ENCODE results near the gene DBP. TPM values are rescaled to one million over a fixed set of nuclear protein-coding genes. Genes with fewer than 3 reads are reported as not detected.

The DBP gene
- total RNA-seq, 1 donor from 2014 or later, result 4.3 TPM

DNA sequence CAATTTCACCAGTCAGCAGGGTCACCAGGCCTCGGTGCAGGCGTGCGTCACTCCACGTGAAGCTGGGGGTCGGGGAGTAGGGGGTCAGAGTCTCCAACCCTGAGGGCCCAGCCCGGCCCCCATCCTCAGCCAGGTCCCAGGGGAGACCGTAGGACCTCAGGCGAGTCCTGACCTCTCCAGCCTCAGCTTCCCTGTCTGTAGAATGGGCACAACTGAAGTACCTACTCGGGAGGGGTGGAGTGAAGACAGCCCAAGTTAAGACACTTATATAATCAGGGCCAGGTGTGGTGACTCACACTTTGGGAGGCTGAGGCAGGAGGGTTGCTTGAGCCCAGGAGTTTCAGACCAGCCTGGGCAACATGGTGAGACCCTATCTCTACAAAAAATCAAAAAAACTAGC lies 33.3 kb downstream of the DBP start:
- Mint-ChIP-seq H3K27me3 (ENCODE audit: unreplicated experiment) (peaks cover under 1% of the 10 kb centered on the region), H3K9me3 (ENCODE audit: unreplicated experiment) (no peaks in the 10 kb centered on the region), H3K4me1 (ENCODE audit: unreplicated experiment) (no peaks in the 10 kb centered on the region), H3K4me3 (ENCODE audit: unreplicated experiment) (no peak overlapping the region), H3K36me3 (ENCODE audit: low read depth, unreplicated experiment) (no peaks in the 10 kb centered on the region), H3K27ac (ENCODE audit: unreplicated experiment) (no peak overlapping the region)
- TF ChIP-seq, protein P1, sequence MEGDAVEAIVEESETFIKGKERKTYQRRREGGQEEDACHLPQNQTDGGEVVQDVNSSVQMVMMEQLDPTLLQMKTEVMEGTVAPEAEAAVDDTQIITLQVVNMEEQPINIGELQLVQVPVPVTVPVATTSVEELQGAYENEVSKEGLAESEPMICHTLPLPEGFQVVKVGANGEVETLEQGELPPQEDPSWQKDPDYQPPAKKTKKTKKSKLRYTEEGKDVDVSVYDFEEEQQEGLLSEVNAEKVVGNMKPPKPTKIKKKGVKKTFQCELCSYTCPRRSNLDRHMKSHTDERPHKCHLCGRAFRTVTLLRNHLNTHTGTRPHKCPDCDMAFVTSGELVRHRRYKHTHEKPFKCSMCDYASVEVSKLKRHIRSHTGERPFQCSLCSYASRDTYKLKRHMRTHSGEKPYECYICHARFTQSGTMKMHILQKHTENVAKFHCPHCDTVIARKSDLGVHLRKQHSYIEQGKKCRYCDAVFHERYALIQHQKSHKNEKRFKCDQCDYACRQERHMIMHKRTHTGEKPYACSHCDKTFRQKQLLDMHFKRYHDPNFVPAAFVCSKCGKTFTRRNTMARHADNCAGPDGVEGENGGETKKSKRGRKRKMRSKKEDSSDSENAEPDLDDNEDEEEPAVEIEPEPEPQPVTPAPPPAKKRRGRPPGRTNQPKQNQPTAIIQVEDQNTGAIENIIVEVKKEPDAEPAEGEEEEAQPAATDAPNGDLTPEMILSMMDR (IDR thresholded peaks at IDR 0.05; ENCODE audit: unreplicated experiment), result no peak
- DNase-seq (ENCODE audit: low spot score), result no peak

DNA sequence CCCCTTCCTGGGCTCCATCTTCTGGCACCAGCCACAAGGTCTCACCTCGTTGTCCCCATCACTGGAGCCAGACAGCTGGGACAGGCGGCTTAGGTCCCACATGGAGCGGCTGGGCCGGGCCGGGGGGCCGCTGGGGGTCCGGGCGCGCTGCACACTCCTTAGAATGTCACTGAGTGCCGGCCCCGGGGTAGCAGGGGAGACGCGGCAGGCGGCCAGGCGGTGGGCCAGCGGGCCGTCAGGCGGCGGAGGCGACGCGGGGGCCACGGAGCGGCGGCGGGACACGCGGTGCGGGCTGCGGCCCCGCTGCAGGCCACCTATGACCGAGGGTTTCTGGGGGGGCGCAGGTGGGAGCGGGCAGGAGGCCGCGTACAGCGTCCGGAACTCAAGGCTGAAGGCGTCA lies 33.7 kb downstream of the DBP start:
- Mint-ChIP-seq H3K27me3 (ENCODE audit: unreplicated experiment) (peaks cover 2% of the 10 kb centered on the region), H3K4me3 (ENCODE audit: unreplicated experiment) (no peak overlapping the region)

DNA sequence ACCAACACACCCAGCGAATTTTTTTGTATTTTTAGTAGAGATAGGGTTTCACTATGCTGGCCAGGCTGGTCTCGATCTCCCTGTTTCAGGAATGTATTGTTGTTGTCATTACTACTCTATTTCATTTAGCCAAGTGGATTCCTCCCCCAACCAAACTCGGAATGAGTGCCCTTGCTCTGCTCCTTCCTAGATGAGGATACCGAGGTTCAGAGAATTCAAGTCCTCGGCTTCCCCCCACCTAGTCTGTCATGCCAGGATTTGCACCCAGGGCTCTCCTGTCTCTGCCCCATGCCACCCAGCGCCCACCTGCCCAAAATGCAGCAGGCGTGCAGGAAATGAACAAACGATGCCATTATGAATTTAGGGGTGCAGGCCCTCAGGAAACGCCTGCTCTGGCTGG lies 34.2 kb downstream of the DBP start:
- H3K4me1 Mint-ChIP-seq (ENCODE audit: unreplicated experiment), result no peaks in the 10 kb centered on the region
- TF ChIP-seq, protein P1 (IDR thresholded peaks at IDR 0.05; ENCODE audit: unreplicated experiment), result no peak
- DNase-seq (ENCODE audit: low spot score), result no peak
- H3K4me3 Mint-ChIP-seq (ENCODE audit: unreplicated experiment), result no peak overlapping the region
- no peak overlapping the region for H3K27ac Mint-ChIP-seq (ENCODE audit: unreplicated experiment)
- H3K27me3 Mint-ChIP-seq (ENCODE audit: unreplicated experiment), result peaks cover 2% of the 10 kb centered on the region
- no peaks in the 10 kb centered on the region for H3K9me3 Mint-ChIP-seq (ENCODE audit: unreplicated experiment)
- no peaks in the 10 kb centered on the region for H3K36me3 Mint-ChIP-seq (ENCODE audit: low read depth, unreplicated experiment)

More for the DNA sequence above, 33.7 kb downstream of the DBP start:
- Mint-ChIP-seq H3K4me1 (ENCODE audit: unreplicated experiment) (no peaks in the 10 kb centered on the region), H3K9me3 (ENCODE audit: unreplicated experiment) (no peaks in the 10 kb centered on the region), H3K27ac (ENCODE audit: unreplicated experiment) (no peak overlapping the region), H3K36me3 (ENCODE audit: low read depth, unreplicated experiment) (no peaks in the 10 kb centered on the region)
- no peak for DNase-seq (ENCODE audit: low spot score)
- TF ChIP-seq, protein P1 (IDR thresholded peaks at IDR 0.05; ENCODE audit: unreplicated experiment), result no peak

DNA sequence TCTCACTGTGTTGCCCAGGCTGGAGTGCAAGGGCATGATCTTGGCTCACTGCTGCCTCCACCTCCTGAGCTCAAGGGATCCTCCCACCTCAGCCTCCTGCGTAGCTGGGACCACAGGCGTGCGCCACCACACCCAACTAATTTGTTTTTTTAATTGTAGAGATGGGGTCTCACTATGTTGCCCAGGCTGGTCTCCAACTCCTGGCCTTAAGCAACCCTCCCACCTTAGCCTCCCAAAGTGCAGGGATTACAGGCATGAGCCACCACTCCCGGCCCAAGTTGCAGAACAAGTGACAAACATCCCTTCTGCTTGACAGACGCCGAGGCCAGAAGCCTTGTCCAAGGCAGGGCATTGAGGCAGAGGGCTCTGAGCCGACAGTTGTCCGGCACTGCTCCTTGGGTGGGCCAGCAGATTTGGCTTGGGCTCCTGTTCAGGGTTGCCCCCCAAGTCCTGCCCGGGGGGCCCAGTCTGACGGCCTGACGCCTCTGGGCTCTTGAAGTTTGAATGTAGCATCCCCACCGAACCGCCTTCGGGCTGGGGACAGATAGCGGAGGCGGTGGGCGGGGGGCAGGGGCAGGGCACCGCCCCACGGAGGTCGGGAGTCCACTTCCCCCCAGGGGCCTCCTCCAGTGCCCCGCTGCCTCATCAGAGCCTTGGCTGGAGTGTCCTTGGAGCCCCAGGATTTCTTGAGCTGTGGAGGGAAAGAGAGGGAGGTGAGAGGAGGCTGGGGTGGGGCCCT lies 36.3 kb downstream of the DBP start:
- no peak for DNase-seq (ENCODE audit: low spot score)
- no peaks in the 10 kb centered on the region for H3K9me3 Mint-ChIP-seq (ENCODE audit: unreplicated experiment)
- no peaks in the 10 kb centered on the region for H3K36me3 Mint-ChIP-seq (ENCODE audit: low read depth, unreplicated experiment)
- H3K27me3 Mint-ChIP-seq (ENCODE audit: unreplicated experiment), result peaks cover 5% of the 10 kb centered on the region
- H3K4me1 Mint-ChIP-seq (ENCODE audit: unreplicated experiment), result no peaks in the 10 kb centered on the region
- no peak overlapping the region for H3K4me3 Mint-ChIP-seq (ENCODE audit: unreplicated experiment)
- TF ChIP-seq, protein P1 (IDR thresholded peaks at IDR 0.05; ENCODE audit: unreplicated experiment), result no peak
- no peak overlapping the region for H3K27ac Mint-ChIP-seq (ENCODE audit: unreplicated experiment)

DNA sequence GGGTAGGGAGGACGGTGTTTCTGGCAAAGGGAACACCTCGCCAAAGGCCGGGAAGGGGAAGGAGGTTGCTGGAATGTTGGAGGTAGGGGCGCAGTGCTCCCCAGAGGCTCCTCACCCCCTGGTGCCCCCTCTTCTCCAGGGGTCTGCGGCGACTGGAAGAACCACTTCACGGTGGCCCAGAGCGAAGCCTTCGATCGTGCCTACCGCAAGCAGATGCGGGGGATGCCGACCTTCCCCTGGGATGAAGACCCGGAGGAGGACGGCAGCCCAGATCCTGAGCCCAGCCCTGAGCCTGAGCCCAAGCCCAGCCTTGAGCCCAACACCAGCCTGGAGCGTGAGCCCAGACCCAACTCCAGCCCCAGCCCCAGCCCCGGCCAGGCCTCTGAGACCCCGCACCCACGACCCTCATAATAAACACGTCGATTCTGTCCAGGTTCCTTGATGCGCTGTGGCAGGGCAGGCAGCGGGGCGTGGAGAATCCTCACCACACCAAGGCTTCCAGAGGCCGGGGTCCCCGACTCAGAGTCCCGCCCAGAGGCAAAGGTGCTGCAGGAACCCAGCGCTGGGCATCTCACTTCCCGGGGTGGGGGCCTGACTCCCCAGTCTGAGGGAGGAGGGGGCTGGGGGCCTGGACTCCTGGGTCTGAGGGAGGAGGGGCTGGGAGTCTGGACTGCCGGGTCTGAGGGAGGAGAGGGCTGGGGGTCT lies 38.0 kb downstream of the DBP start:
- H3K36me3 Mint-ChIP-seq (ENCODE audit: low read depth, unreplicated experiment), result no peaks in the 10 kb centered on the region
- H3K27ac Mint-ChIP-seq (ENCODE audit: unreplicated experiment), result no peak overlapping the region
- no peak for DNase-seq (ENCODE audit: low spot score)
- H3K27me3 Mint-ChIP-seq (ENCODE audit: unreplicated experiment), result peaks cover 7% of the 10 kb centered on the region
- H3K4me1 Mint-ChIP-seq (ENCODE audit: unreplicated experiment), result no peaks in the 10 kb centered on the region
- TF ChIP-seq, protein P1 (IDR thresholded peaks at IDR 0.05; ENCODE audit: unreplicated experiment), result no peak
- H3K4me3 Mint-ChIP-seq (ENCODE audit: unreplicated experiment), result no peak overlapping the region
- H3K9me3 Mint-ChIP-seq (ENCODE audit: unreplicated experiment), result no peaks in the 10 kb centered on the region
